GM21515 (cell line): ENCODE results near the gene FBLN2.

ENCODE experiments used
- ATAC-seq: cut with Tn5 transposase; IDR thresholded peaks from one replicate; pipeline ENCODE4 v1.9.1; 2021; ENCODE audit not compliant: unreplicated experiment

The FBLN2 gene

GRCh38 chr3:13682331-13683013 is 133.5 kb downstream of the FBLN2 start:
- ATAC-seq: no peak

GRCh38 chr3:13683288-13683687 is 134.4 kb downstream of the FBLN2 start:
- ATAC-seq: no peak

GRCh38 chr3:13683772-13684171 is 134.8 kb downstream of the FBLN2 start:
- ATAC-seq: no peak

- no peak for ATAC-seq
These were observed 135.4 kb downstream of the FBLN2 start for GRCh38 chr3:13684350-13684749.

- ATAC-seq: no peak
These were observed 135.9 kb downstream of the FBLN2 start for GRCh38 chr3:13684854-13685253.

GRCh38 chr3:13685721-13686120 is 136.8 kb downstream of the FBLN2 start:
- no peak for ATAC-seq

GRCh38 chr3:13686367-13687160 is 137.6 kb downstream of the FBLN2 start:
- no peak for ATAC-seq

- no peak for ATAC-seq
These were observed 138.6 kb downstream of the FBLN2 start for GRCh38 chr3:13687517-13687943.
